GM18499 (cell line): ENCODE results near the gene ELAVL2.

Experiments used
- ATAC-seq: cut with Tn5 transposase; IDR thresholded peaks from one replicate; pipeline ENCODE4 v1.9.1; 2021; ENCODE audit warnings: moderate number of reproducible peaks; ENCODE audit not compliant: insufficient read depth, unreplicated experiment

ELAVL2 gene

GRCh38 chr9:23774266-23774665 lies 51.8 kb downstream of the ELAVL2 start:
- no peak for ATAC-seq

- ATAC-seq, result no peak
Observed at GRCh38 chr9:23772385-23772783, 53.7 kb downstream of the ELAVL2 start.

GRCh38 chr9:23771746-23772384 lies 54.2 kb downstream of the ELAVL2 start:
- ATAC-seq, result no peak

- ATAC-seq, result no peak
Observed at GRCh38 chr9:23769307-23769935, 56.6 kb downstream of the ELAVL2 start.

GRCh38 chr9:23768861-23769260 lies 57.2 kb downstream of the ELAVL2 start:
- ATAC-seq, result no peak

GRCh38 chr9:23766613-23767012 lies 59.4 kb downstream of the ELAVL2 start:
- ATAC-seq, result no peak

- ATAC-seq, result no peak
Observed at GRCh38 chr9:23765561-23765960, 60.5 kb downstream of the ELAVL2 start.

- no peak for ATAC-seq
Observed at GRCh38 chr9:23764219-23764618, 61.8 kb downstream of the ELAVL2 start.

- no peak for ATAC-seq
Observed at GRCh38 chr9:23754551-23754950, 71.5 kb downstream of the ELAVL2 start.

GRCh38 chr9:23752859-23753258 lies 73.2 kb downstream of the ELAVL2 start:
- ATAC-seq, result no peak

GRCh38 chr9:23751633-23752032 lies 74.4 kb downstream of the ELAVL2 start:
- ATAC-seq, result no peak

GRCh38 chr9:23750808-23751207 lies 75.2 kb downstream of the ELAVL2 start:
- no peak for ATAC-seq

- no peak for ATAC-seq
Observed at GRCh38 chr9:23747088-23748075, 78.7 kb downstream of the ELAVL2 start.

GRCh38 chr9:23746317-23746716 lies 79.7 kb downstream of the ELAVL2 start:
- ATAC-seq, result no peak

GRCh38 chr9:23743036-23743435 lies 83.0 kb downstream of the ELAVL2 start:
- no peak for ATAC-seq

- ATAC-seq, result no peak
Observed at GRCh38 chr9:23741351-23741750, 84.7 kb downstream of the ELAVL2 start.

- no peak for ATAC-seq
Observed at GRCh38 chr9:23740531-23740930, 85.5 kb downstream of the ELAVL2 start.

- no peak for ATAC-seq
Observed at GRCh38 chr9:23739753-23740152, 86.3 kb downstream of the ELAVL2 start.

GRCh38 chr9:23736293-23736692 lies 89.7 kb downstream of the ELAVL2 start:
- ATAC-seq, result no peak

- ATAC-seq, result no peak
Observed at GRCh38 chr9:23733495-23734078, 92.5 kb downstream of the ELAVL2 start.

- no peak for ATAC-seq
Observed at GRCh38 chr9:23731353-23731752, 94.7 kb downstream of the ELAVL2 start.
